DOHH2 (cell line): ENCODE measurements around the gene ZNF518B.
A peak's percentile ranks its signal among the peaks of the same experiment; 100 is the strongest.

Experiments
- H3F3A ChIP-seq: fragments of 200-600 bp; sonication (generic), shearing (Covaris generic); 2 replicates; pipeline ENCODE4 v1.6.0; 2016; ENCODE audit warnings: antibody characterized with exemption, mild to moderate bottlenecking; ENCODE audit not compliant: control insufficient read depth, insufficient read depth
- H3K27ac ChIP-seq: fragments of 200-600 bp; sonication (generic); 2 replicates; pipeline ENCODE4 v1.5.1; 2014; ENCODE audit warnings: low read depth, mild to moderate bottlenecking, low read length, moderate library complexity
- H3K27me3 ChIP-seq: fragments of 200-600 bp; sonication (generic); 2 replicates; pipeline ENCODE4 v1.6.1; 2014; ENCODE audit warnings: mild to moderate bottlenecking, low read length, mixed read lengths; ENCODE audit not compliant: control insufficient read depth
- H3K36me3 ChIP-seq: fragments of 200-600 bp; sonication (generic); 2 replicates; pipeline ENCODE4 v1.6.1; 2014; ENCODE audit warnings: mild to moderate bottlenecking, low read length, moderate library complexity, mixed read lengths; ENCODE audit not compliant: control insufficient read depth
- H3K4me1 ChIP-seq: fragments of 200-600 bp; sonication (generic); 2 replicates; pipeline ENCODE4 v1.6.1; 2014; ENCODE audit warnings: mild to moderate bottlenecking, low read length, mixed read lengths; ENCODE audit not compliant: control insufficient read depth
- H3K4me2 ChIP-seq: fragments of 200-600 bp; sonication (generic); 2 replicates; pipeline ENCODE4 v1.6.0; 2014; ENCODE audit warnings: mild to moderate bottlenecking, low read length, moderate library complexity
- H3K4me3 ChIP-seq: fragments of 200-600 bp; sonication (generic); 2 replicates; pipeline ENCODE4 v1.5.1; 2014; ENCODE audit warnings: mild to moderate bottlenecking, low read length, mixed read lengths
- H3K79me2 ChIP-seq: fragments of 200-600 bp; sonication (generic); 2 replicates; pipeline ENCODE4 v1.6.1; 2014; ENCODE audit warnings: mild to moderate bottlenecking, low read length, mixed read lengths; ENCODE audit not compliant: control insufficient read depth
- H3K9me2 ChIP-seq: fragments of 200-600 bp; sonication (generic); replicated peaks from 2 replicates; pipeline ENCODE4 v1.6.1; 2014; ENCODE audit warnings: mild to moderate bottlenecking, low read length, mixed read lengths; ENCODE audit not compliant: control insufficient read depth
- H3K9me3 ChIP-seq: fragments of 200-600 bp; sonication (generic); 2 replicates; pipeline ENCODE4 v1.6.1; 2014; ENCODE audit warnings: antibody characterized with exemption, low read length, mixed read lengths; ENCODE audit not compliant: control insufficient read depth, insufficient read depth
- H4K20me1 ChIP-seq: fragments of 200-600 bp; sonication (generic); 2 replicates; pipeline ENCODE4 v1.6.0; 2014; ENCODE audit warnings: low read depth, mild to moderate bottlenecking, antibody characterized with exemption, low read length, moderate library complexity; ENCODE audit not compliant: control insufficient read depth, insufficient read depth
- CTCF ChIP-seq: fragments of 200-600 bp; sonication (generic); IDR thresholded peaks from one replicate; pipeline ENCODE4 v1.5.1; 2014; ENCODE audit warnings: antibody characterized with exemption, mild to moderate bottlenecking, low read depth, low read length; ENCODE audit not compliant: poor library complexity, severe bottlenecking
- EZH2phosphoT487 ChIP-seq: fragments of 200-600 bp; sonication (generic); IDR thresholded peaks from 2 replicates; pipeline ENCODE4 v1.6.1; 2017; ENCODE audit warnings: borderline replicate concordance, mild to moderate bottlenecking, antibody characterized with exemption, low read length, moderate library complexity, mixed read lengths

Gene ZNF518B, protein sequence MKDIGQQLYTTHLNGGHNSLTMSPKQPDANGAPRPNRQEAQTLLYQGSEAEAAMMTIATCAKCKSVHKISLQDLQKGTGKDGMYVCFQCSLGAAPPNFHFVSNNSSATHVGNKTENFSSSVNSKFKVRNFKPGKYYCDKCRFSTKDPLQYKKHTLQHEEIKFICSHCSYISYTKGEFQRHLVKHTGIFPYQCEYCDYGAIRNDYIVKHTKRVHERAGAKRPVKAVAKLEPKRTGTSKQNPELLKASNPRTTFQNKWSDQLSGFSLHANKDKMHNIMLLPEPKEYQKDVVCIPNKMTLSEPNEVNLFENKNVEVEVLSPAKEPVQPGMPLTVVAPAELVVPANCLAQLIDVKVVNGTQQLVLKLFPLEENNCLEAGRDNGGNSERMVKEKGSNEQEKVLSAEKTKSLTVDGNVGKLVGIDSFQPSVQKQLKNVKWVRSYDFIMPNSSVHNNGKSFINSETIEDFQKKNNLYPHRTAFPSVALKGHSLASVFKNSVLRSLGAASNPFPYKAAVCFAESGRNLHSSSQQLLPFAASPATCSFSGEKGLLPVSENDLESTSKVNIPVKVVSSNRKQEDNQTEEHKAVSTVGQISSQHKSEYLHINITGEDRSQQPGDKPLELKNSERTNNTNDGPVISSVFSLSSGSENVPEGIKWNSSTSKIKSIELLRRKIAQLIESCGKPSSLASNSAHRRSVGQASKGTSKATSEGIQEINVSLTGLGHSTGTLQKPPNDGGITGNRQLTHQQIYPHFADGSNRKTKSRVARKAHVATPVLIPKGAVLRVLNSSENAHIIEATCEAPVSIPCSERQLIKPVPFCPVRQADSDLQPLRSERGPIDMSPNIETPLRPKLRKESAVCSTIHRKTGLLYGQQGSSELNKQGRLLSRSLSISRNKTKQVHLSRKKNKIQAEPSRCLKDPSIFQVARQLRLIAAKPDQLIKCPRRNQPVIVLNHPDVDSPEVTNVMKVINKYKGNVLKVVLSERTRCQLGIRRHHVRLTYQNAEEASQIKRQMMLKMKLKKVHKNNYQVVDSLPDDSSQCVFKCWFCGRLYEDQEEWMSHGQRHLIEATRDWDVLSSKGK

GRCh38 chr4:10457255-10457801 lies at the start of gene ZNF518B:
Gene ZNF518B (minus strand): TSS chr4:10457426. CDS start chr4:10446328, 11,098 bp downstream.
- H3K27ac ChIP-seq = no peak within 1 kb of the TSS
- peaks cover 5% of the 10 kb centered on the region; the same call in 1 of the 2 replicates for H3K9me3 ChIP-seq

GRCh38 chr4:10506077-10506476 lies 48.9 kb upstream of the ZNF518B start:
- Histone ChIP-seq H4K20me1 (no peaks in the 10 kb centered on the region), H3K36me3 (no peaks in the 10 kb centered on the region), H3K4me2 (no peak overlapping the region), H3K27me3 (no peaks in the 10 kb centered on the region), H3K4me3 (no peak overlapping the region), H3K4me1 (no peaks in the 10 kb centered on the region), H3K9me3 (peaks cover 14% of the 10 kb centered on the region), H3K79me2 (no peaks in the 10 kb centered on the region), H3K27ac (no peak overlapping the region), H3F3A (no peaks in the 10 kb centered on the region), H3K9me2 (no peaks in the 10 kb centered on the region)
- TF ChIP-seq CTCF (no peak), EZH2phosphoT487 (no peak)

More at GRCh38 chr4:10457255-10457801, at the start of gene ZNF518B:
- H4K20me1 ChIP-seq = no peaks in the 10 kb centered on the region
- H3K27me3 ChIP-seq = no peaks in the 10 kb centered on the region
- peak within 1 kb of the TSS; percentile 75 for H3K4me2 ChIP-seq
- H3K36me3 ChIP-seq = peaks cover 22% of the 10 kb centered on the region
- TF ChIP-seq EZH2phosphoT487 = no peak
- no peak for TF ChIP-seq CTCF
- H3K79me2 ChIP-seq = peaks cover 22% of the 10 kb centered on the region
- H3K4me1 ChIP-seq = peaks cover 21% of the 10 kb centered on the region
- no peaks in the 10 kb centered on the region for H3K9me2 ChIP-seq
- H3K4me3 ChIP-seq = peak within 1 kb of the TSS; percentile 76
- 0 out of 2 replicates have a peak, but pooled peaks cover 2% of the 10 kb centered on the region for H3F3A ChIP-seq

- no peak for TF ChIP-seq EZH2phosphoT487
- TF ChIP-seq CTCF = no peak
- no peaks in the 10 kb centered on the region for H4K20me1 ChIP-seq
These were observed 47.4 kb upstream of the ZNF518B start for GRCh38 chr4:10504570-10505179.

More at GRCh38 chr4:10504570-10505179, 47.4 kb upstream of the ZNF518B start:
- no peak overlapping the region for H3K4me2 ChIP-seq
- H3K27me3 ChIP-seq = no peaks in the 10 kb centered on the region
- H3K79me2 ChIP-seq = no peaks in the 10 kb centered on the region
- no peaks in the 10 kb centered on the region for H3K9me2 ChIP-seq
- H3F3A ChIP-seq = no peaks in the 10 kb centered on the region
- H3K9me3 ChIP-seq = peaks cover 14% of the 10 kb centered on the region
- no peaks in the 10 kb centered on the region for H3K4me1 ChIP-seq
- no peaks in the 10 kb centered on the region for H3K36me3 ChIP-seq
- no peak overlapping the region for H3K4me3 ChIP-seq
- H3K27ac ChIP-seq = no peak overlapping the region
